ENCODE data around the gene CFAP58.

Gene CFAP58

GRCh38 chr10:104317726-104318299 lies 35.8 kb upstream of the CFAP58 start:
- TF ChIP-seq, protein P1, sequence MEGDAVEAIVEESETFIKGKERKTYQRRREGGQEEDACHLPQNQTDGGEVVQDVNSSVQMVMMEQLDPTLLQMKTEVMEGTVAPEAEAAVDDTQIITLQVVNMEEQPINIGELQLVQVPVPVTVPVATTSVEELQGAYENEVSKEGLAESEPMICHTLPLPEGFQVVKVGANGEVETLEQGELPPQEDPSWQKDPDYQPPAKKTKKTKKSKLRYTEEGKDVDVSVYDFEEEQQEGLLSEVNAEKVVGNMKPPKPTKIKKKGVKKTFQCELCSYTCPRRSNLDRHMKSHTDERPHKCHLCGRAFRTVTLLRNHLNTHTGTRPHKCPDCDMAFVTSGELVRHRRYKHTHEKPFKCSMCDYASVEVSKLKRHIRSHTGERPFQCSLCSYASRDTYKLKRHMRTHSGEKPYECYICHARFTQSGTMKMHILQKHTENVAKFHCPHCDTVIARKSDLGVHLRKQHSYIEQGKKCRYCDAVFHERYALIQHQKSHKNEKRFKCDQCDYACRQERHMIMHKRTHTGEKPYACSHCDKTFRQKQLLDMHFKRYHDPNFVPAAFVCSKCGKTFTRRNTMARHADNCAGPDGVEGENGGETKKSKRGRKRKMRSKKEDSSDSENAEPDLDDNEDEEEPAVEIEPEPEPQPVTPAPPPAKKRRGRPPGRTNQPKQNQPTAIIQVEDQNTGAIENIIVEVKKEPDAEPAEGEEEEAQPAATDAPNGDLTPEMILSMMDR (IDR thresholded peaks at IDR 0.05): no peak
- no peak for TF ChIP-seq ZFX (IDR thresholded peaks at IDR 0.05; ENCODE audit: borderline replicate concordance)
- H3K27ac ChIP-seq: no peak overlapping the region

- TF ChIP-seq, protein P1 (IDR thresholded peaks at IDR 0.05): no peak
- no peak for TF ChIP-seq ZFX (IDR thresholded peaks at IDR 0.05; ENCODE audit: borderline replicate concordance)
- H3K27ac ChIP-seq: no peak overlapping the region
Measured at GRCh38 chr10:104318326-104318725, 35.3 kb upstream of the CFAP58 start.

DNA sequence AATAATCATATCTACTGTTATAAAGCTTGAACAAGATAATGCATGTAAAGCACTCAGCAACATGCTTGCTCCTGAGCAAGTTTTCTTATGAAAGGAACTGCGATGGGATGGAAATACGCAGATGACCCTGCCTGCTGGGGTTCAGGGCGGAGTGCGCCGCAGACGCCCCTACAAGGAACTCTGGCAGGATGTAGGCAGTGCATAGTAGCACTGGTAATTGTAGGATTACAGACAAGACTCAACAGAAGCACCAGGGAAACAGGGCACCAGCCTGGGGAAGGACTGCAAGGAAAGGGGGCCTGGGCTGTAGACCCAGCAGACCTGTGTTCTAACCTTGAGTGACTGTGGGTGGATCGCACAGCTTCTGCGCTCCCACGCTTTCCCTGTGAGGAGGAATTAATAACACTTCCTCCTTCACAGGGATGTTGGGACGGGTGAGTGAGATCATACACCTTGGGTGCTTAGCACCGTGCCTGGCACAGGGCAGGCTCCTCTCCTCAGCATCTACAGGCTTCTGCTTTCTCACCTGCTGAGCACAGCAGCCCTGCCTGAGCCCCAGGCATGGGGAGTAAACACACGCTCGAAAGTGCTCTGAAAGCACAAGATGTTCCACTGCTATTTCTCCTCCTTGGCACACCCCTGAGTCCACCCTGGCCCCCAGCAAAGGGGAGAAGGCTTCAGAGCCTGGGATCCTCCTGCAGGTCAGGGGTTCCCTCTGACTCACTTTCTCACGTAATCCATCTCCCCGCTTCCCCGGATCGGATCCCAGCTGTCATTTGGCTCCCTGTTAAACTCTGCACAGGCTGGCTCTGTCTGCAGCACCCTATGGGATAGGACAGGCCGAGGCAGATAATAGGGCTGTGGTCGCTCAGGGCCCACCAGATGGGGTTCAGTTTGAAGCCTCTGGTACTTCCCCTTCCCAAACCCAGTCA lies 34.6 kb upstream of the CFAP58 start:
- H3K27ac ChIP-seq: no peak overlapping the region
- TF ChIP-seq, protein P1 (IDR thresholded peaks at IDR 0.05): no peak
- TF ChIP-seq ZFX (IDR thresholded peaks at IDR 0.05; ENCODE audit: borderline replicate concordance): no peak

- no peak overlapping the region for H3K27ac ChIP-seq
- TF ChIP-seq, protein P1 (IDR thresholded peaks at IDR 0.05): no peak
- TF ChIP-seq ZFX (IDR thresholded peaks at IDR 0.05; ENCODE audit: borderline replicate concordance): no peak
Measured at GRCh38 chr10:104321226-104321625, 32.4 kb upstream of the CFAP58 start.

DNA sequence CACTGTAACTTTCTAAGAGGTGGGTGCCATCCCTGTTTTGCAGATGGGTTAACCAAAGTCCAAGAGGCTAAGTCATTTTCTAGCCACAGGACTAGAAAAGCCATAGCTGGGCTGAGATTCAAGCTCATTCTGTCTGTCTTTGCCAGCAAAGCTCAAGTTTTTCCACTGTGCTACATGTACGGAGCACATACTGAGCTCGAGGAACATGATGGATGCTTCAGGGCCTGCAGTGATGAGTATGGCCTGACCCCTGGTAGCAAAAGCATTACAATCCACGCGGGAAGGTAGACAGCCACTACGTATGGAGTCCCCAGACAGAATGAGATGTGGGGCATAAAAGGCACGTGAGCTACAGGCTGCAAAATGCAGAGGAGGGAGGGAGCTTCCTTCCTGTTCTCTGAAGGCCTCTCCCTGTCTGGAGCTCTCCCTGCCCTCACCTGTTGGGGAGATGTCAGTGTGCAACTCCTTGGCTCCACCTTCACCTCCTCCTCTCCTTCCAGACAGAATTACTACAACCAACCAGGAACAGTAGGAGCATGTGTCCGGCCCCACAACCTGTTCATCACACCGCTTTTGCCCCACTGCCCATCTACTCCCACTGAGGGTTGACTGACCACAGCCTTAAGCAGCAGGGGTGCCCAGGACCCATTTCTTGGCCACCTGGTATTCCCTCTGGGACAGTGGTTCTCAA lies 31.8 kb upstream of the CFAP58 start:
- H3K27ac ChIP-seq: no peak overlapping the region
- no peak for TF ChIP-seq ZFX (IDR thresholded peaks at IDR 0.05; ENCODE audit: borderline replicate concordance)
- TF ChIP-seq, protein P1 (IDR thresholded peaks at IDR 0.05): no peak

DNA sequence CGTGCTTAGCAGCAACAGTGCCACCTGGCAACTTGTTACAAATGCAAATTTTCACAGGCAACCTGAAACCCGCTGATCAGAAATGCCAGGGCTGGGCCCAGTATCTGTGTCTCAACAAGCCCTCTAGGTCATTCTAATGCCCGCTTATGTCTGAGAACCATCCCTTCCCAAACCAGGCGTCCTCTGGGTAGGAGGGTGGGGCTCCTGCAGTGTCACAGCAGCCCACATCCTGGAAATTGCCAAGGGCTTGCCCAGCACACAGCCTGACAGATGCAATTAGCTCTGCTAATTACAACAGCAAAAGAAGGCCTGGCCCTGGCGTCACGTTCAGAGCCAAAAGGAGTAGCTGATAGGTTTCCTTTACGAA lies 31.2 kb upstream of the CFAP58 start:
- no peak for TF ChIP-seq ZFX (IDR thresholded peaks at IDR 0.05; ENCODE audit: borderline replicate concordance)
- TF ChIP-seq, protein P1 (IDR thresholded peaks at IDR 0.05): no peak
- no peak overlapping the region for H3K27ac ChIP-seq
